CD1c-positive myeloid dendritic cell (primary cell): ENCODE data around the gene DUSP23.

Experiments
- DNase-seq: peaks from one replicate; pipeline ENCODE4 v3.0.0-alpha.2; 2016; ENCODE audit errors: extremely low spot score

DUSP23 gene

GRCh38 chr1:159828176-159828575, 47.4 kb downstream of the DUSP23 start:
- no peak for DNase-seq

- peak; percentile 91 for DNase-seq
Measured at GRCh38 chr1:159828581-159829272, 48.0 kb downstream of the DUSP23 start.

- peak; percentile 89 for DNase-seq
Measured at GRCh38 chr1:159829273-159829634, 48.5 kb downstream of the DUSP23 start.

- no peak for DNase-seq
Measured at GRCh38 chr1:159829822-159830465, 49.2 kb downstream of the DUSP23 start.

- DNase-seq = peak; percentile 79
Measured at GRCh38 chr1:159830722-159831121, 50.0 kb downstream of the DUSP23 start.

- no peak for DNase-seq
Measured at GRCh38 chr1:159831412-159832141, 50.8 kb downstream of the DUSP23 start.
